ENCODE measurements around the gene GOLGA7B.
A peak's percentile ranks its signal among the peaks of the same experiment; 100 is the strongest.

GOLGA7B gene

GRCh38 chr10:97869091-97870042, 19.7 kb downstream of the GOLGA7B start:
- DNase-seq = peak; percentile 74 to 86

- no peak for DNase-seq
Observed at GRCh38 chr10:97870990-97871389, 21.3 kb downstream of the GOLGA7B start.

- no peak for DNase-seq
Observed at GRCh38 chr10:97873569-97873968, 23.9 kb downstream of the GOLGA7B start.

GRCh38 chr10:97874332-97874731, 24.7 kb downstream of the GOLGA7B start:
- DNase-seq = no peak

GRCh38 chr10:97875391-97875790, 25.7 kb downstream of the GOLGA7B start:
- DNase-seq = no peak

GRCh38 chr10:97876402-97876801, 26.8 kb downstream of the GOLGA7B start:
- peak; percentile 4 to 39 for DNase-seq

GRCh38 chr10:97879241-97879640, 29.6 kb downstream of the GOLGA7B start:
- no peak for DNase-seq

GRCh38 chr10:97880109-97880508, 30.5 kb downstream of the GOLGA7B start:
- DNase-seq = no peak

GRCh38 chr10:97882142-97883091, 32.8 kb downstream of the GOLGA7B start:
- DNase-seq = no peak

- DNase-seq = no peak
Observed at GRCh38 chr10:97883092-97883485, 33.4 kb downstream of the GOLGA7B start.

GRCh38 chr10:97886286-97886685, 36.6 kb downstream of the GOLGA7B start:
- DNase-seq = no peak

- DNase-seq = no peak
Observed at GRCh38 chr10:97887399-97887798, 37.8 kb downstream of the GOLGA7B start.

- DNase-seq = no peak
Observed at GRCh38 chr10:97888134-97888533, 38.5 kb downstream of the GOLGA7B start.

GRCh38 chr10:97888641-97889262, 39.1 kb downstream of the GOLGA7B start:
- peak in 1 of 2 experiments; percentile 45 for DNase-seq

GRCh38 chr10:97889461-97890265, 40.0 kb downstream of the GOLGA7B start:
- DNase-seq = no peak

- DNase-seq = no peak
Observed at GRCh38 chr10:97891497-97892167, 42.0 kb downstream of the GOLGA7B start.

- DNase-seq = no peak
Observed at GRCh38 chr10:97892506-97892905, 42.9 kb downstream of the GOLGA7B start.

GRCh38 chr10:97892939-97893338, 43.3 kb downstream of the GOLGA7B start:
- no peak for DNase-seq

GRCh38 chr10:97894092-97894491, 44.4 kb downstream of the GOLGA7B start:
- no peak for DNase-seq

- DNase-seq = no peak
Observed at GRCh38 chr10:97895084-97895483, 45.4 kb downstream of the GOLGA7B start.

- DNase-seq = peak; percentile 24 to 37
Observed at GRCh38 chr10:97895915-97896314, 46.3 kb downstream of the GOLGA7B start.

Data from NCI-H526 (cell line).